A673 (cell line): ENCODE data around the gene AJM1. TPM values are rescaled to one million over a fixed set of nuclear protein-coding genes. Genes with fewer than 3 reads are reported as not detected.
"Not testable (repeated sequence)": the region's sequence is repeated elsewhere in the genome, so short reads cannot be mapped to it uniquely, and the experiment has no call there.

Experiments
- BruUV-seq: library from RNA; stranded (reverse); fragments of 400-500 nt; replicated peaks from 2 replicates; lab custom pipeline; 2021; lab: Mats Ljungman, UMichigan
- CTCF ChIA-PET: fragments of 300-600 bp; sonication (Branson Sonifier 250); formaldehyde crosslinking; loops from one replicate; lab custom pipeline; 2022; ENCODE audit warnings: antibody characterized with exemption; lab: Charles Lee
- POLR2A ChIA-PET: fragments of 300-600 bp; sonication (Branson Sonifier 250); formaldehyde crosslinking; loops from one replicate; lab custom pipeline; 2022; ENCODE audit warnings: antibody characterized with exemption; ENCODE audit not compliant: low non-redundant PET; lab: Charles Lee
- DNase-seq: peaks from one replicate; pipeline ENCODE4 v3.0.0-alpha.2; 2015; ENCODE audit warnings: low spot score
- H3K27ac ChIP-seq: fragments of 200-600 bp; sonication (generic); 2 replicates; pipeline ENCODE4 v1.5.1; 2016; ENCODE audit warnings: mixed run types, low read depth, mild to moderate bottlenecking, mixed read lengths, antibody characterized with exemption, low read length; ENCODE audit not compliant: poor library complexity, severe bottlenecking
- H3K27me3 ChIP-seq: fragments of 200-600 bp; sonication (generic); replicated peaks from 2 replicates; pipeline ENCODE4 v1.6.1; 2017; ENCODE audit warnings: mixed run types, low read depth, mild to moderate bottlenecking, mixed read lengths, antibody characterized with exemption, low read length; ENCODE audit not compliant: insufficient read depth, poor library complexity
- H3K36me3 ChIP-seq: fragments of 200-600 bp; sonication (generic); 2 replicates; pipeline ENCODE4 v1.6.1; 2016; ENCODE audit warnings: mixed run types, mild to moderate bottlenecking, mixed read lengths, antibody characterized with exemption, low read length; ENCODE audit not compliant: insufficient read depth, poor library complexity, severe bottlenecking
- H3K4me1 ChIP-seq: fragments of 200-600 bp; sonication (generic); 2 replicates; pipeline ENCODE4 v1.6.1; 2017; ENCODE audit warnings: mixed run types, mild to moderate bottlenecking, mixed read lengths, antibody characterized with exemption, low read length; ENCODE audit not compliant: insufficient read depth, poor library complexity, severe bottlenecking
- H3K4me3 ChIP-seq: fragments of 200-600 bp; sonication (generic); 2 replicates; pipeline ENCODE4 v1.5.1; 2016; ENCODE audit warnings: low read depth, mixed run types, mild to moderate bottlenecking, mixed read lengths, low read length; ENCODE audit not compliant: poor library complexity, severe bottlenecking
- H3K9me3 ChIP-seq: fragments of 200-600 bp; sonication (generic); 2 replicates; pipeline ENCODE4 v1.6.1; 2016; ENCODE audit warnings: mixed run types, low read depth, mild to moderate bottlenecking, mixed read lengths, antibody characterized with exemption, low read length; ENCODE audit not compliant: poor library complexity, severe bottlenecking
- CTCF ChIP-seq: fragments of 300-800, 200-600 bp; sonication (generic); conservative IDR thresholded peaks from 2 replicates; pipeline ENCODE4 v1.5.1; 2017; ENCODE audit warnings: low read depth, mild to moderate bottlenecking, antibody characterized with exemption, low read length, moderate library complexity, mixed read lengths
- EZH2 ChIP-seq: fragments of 200-600 bp; sonication (generic); IDR thresholded peaks from 2 replicates; pipeline ENCODE4 v1.6.1; 2017; ENCODE audit warnings: borderline replicate concordance, low read depth, mild to moderate bottlenecking, mixed read lengths, antibody characterized with exemption, low read length; ENCODE audit not compliant: poor library complexity, severe bottlenecking
- intact Hi-C: fragments of 100-400 bp; cut with micrococcal nuclease; formaldehyde crosslinking; loops from one replicate; pipeline ENCODE4 v1.10.0; 2022; ENCODE audit not compliant: unreplicated experiment
- total RNA-seq: library from RNA; stranded (reverse); gene quantifications from 2 replicates; pipeline ENCODE4 v1.2.3, GENCODE V29; 2021

AJM1 gene
- total RNA-seq, 1 experiment from 2014 or later, result 2.0 TPM

GRCh38 chr9:136831002-136831719 is 11.1 kb upstream of the AJM1 start:
- CTCF ChIA-PET, result no interaction called here
- BruUV-seq, result no TSS peak

GRCh38 chr9:136831720-136832104 is 10.6 kb upstream of the AJM1 start:
- BruUV-seq, result no TSS peak
- POLR2A ChIA-PET, result no interaction called here
- Histone ChIP-seq H3K27ac (no peak overlapping the region), H3K4me3 (no peak overlapping the region), H3K4me1 (no peaks in the 10 kb centered on the region), H3K36me3 (peaks cover 53% of the 10 kb centered on the region), H3K27me3 (no peaks in the 10 kb centered on the region), H3K9me3 (no peaks in the 10 kb centered on the region)
- TF ChIP-seq CTCF, result no peak
- TF ChIP-seq EZH2, result no peak
- intact Hi-C loops, result no loop called here
- DNase-seq, result no peak
- CTCF ChIA-PET, result no interaction called here

More at GRCh38 chr9:136831002-136831719, 11.1 kb upstream of the AJM1 start:
- TF ChIP-seq EZH2 (no peak), CTCF (no peak)
- H3K27ac ChIP-seq, result no peak overlapping the region
- no peak for DNase-seq
- H3K4me1 ChIP-seq, result no peaks in the 10 kb centered on the region
- no peaks in the 10 kb centered on the region for H3K9me3 ChIP-seq
- intact Hi-C loops, result no loop called here
- H3K36me3 ChIP-seq, result peaks cover 56% of the 10 kb centered on the region
- no peaks in the 10 kb centered on the region for H3K27me3 ChIP-seq
- no peak overlapping the region for H3K4me3 ChIP-seq
- POLR2A ChIA-PET, result no interaction called here

- H3K27ac ChIP-seq, result no peak overlapping the region
- POLR2A ChIA-PET, result no interaction called here
- CTCF ChIA-PET, result no interaction called here
- DNase-seq, result no peak
- no peak overlapping the region for H3K4me3 ChIP-seq
- peaks cover 50% of the 10 kb centered on the region for H3K36me3 ChIP-seq
- no peaks in the 10 kb centered on the region for H3K9me3 ChIP-seq
- no TSS peak for BruUV-seq
- no peaks in the 10 kb centered on the region for H3K27me3 ChIP-seq
- intact Hi-C loops, result no loop called here
- H3K4me1 ChIP-seq, result no peaks in the 10 kb centered on the region
- TF ChIP-seq CTCF (no peak), EZH2 (no peak)
Observed at GRCh38 chr9:136832581-136832980, 9.7 kb upstream of the AJM1 start.

- BruUV-seq, CTCF ChIA-PET, DNase-seq, H3K9me3 ChIP-seq, H3K27me3 ChIP-seq, POLR2A ChIA-PET, H3K4me3 ChIP-seq, H3K4me1 ChIP-seq, intact Hi-C loops: not testable (repeated sequence)
- peaks cover 48% of the 10 kb centered on the region for H3K36me3 ChIP-seq
- peak overlapping the region; percentile 37 for H3K27ac ChIP-seq
Observed at GRCh38 chr9:136833381-136834048, 8.8 kb upstream of the AJM1 start.
